ENCODE results near the gene KCNJ14.

Gene KCNJ14

DNA sequence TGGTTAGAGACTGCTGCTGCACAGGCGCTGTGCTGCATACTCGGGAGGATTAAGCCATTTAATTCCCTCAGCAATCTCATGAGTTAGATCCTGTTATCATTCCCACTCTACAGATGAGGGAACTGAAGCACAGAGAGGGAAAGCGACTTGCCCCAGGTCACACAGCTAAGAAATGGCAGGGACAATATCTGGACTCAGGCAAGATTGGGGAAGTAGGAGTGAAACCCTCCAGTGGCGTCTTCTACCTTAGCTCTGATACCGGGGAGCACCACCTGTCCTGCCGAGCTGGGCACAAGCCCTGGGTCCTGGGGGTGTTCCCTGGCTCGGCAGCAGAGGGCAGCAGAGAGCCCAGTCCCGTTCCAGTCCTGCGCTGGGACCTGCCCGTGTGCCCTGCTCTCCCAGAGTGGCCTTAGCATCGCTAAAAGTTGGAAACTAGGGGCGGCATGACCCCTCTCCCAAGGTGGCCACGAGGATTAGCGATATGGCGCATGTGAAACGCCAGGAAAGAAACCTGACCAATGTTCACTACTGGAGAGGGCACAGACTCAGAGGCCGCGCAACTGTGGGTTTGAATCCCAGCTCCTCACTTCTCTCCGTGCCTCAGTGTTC, 34.3 kb downstream of the KCNJ14 start:
- DNase-seq: peak; percentile 65 to 82

DNA sequence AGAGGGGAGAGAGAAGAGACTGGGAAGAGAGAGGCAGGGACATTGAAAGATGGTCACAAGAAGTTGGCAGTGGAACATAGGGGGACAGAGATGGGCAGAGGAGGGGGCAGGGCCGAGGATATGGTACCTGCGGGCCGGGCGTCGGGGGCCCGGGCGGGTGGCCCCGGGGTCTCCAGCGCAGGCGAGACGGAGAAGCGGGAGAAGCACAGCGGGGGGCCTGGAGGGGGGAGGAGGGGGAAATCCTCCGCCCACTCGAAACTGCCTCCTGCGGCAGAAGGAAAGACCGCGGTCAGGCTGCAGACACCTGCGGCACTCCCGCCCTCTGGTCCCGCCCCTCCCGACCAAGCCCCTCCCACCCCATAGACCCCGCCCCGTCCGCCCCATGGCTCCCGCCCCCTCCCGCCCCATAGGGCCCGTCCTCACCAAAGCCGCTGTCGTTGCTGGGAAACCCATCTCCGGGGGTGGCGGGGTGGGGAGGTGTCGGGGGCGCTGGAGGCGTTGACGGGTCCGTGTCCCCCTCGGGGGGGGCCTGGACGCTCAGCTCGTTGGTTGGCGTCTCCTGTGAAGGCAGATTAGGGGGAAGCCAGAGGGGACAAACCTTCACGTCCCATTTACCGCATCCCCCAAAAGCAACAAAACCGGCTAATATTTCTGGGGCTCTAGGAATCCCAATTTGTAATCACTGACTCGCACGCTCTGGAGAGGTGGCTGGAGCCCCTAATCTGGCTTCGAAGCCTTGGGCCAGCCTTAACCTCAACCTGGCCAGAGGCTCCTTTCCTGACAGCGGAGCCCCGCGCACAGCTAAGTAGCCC, 35.8 kb downstream of the KCNJ14 start:
- DNase-seq: peak; percentile 55 to 70

DNA sequence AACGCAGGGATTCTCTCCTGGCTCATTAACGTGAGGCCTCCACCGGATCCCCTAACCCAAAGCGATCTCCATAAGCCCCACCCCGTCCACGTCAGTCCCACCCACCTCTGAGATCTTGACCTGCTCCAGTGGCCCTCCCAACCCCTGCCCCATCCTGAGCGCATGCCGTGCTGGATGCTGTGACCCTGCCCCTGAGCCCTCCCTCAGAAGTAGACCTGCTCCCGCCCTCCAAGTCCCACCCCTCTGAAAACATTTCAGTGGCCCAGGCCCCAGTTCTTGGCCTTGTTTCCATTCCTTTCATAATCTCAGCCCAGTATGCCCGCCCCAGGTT, 36.4 kb downstream of the KCNJ14 start:
- no peak for DNase-seq

DNA sequence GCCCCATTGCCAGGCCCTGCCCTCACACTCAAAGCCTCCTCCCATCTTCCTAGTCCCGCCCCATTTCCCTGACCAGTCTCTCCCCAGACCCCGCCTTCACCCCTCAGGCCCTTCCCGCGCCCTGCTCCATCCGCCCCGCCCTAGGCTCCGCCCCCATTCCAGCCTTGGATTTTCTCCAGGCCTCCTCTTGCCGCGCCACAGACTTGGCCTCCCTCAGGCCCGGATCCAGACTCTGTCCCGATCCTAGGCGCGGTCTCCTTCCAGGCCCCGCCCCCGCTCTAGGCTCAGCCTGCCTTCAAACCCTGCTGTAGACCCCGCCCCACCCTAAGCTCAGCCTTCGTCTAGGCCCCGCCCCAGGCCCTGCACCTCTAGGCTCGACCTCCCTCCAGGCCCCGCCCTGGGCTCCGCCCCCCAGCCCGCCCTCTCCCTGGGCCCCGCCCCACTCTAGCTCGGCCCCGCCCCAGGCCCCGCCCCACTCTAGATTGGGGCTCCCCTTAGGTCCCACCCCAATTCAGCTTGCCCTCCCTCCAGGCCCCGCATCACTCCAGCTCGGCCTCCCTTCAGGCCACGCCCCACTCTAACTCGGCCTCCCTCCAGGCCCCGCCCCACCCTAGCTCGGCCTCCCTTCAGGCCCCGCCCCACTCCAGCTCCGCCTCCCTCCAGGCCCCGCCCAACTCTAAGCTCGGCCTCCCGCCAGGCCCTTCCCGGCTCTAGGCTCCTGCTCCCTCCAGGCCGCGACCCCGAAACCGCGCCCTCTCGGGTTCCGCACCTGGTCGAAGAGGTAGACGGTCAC, 37.7 kb downstream of the KCNJ14 start:
- peak; percentile 76 for DNase-seq

DNA sequence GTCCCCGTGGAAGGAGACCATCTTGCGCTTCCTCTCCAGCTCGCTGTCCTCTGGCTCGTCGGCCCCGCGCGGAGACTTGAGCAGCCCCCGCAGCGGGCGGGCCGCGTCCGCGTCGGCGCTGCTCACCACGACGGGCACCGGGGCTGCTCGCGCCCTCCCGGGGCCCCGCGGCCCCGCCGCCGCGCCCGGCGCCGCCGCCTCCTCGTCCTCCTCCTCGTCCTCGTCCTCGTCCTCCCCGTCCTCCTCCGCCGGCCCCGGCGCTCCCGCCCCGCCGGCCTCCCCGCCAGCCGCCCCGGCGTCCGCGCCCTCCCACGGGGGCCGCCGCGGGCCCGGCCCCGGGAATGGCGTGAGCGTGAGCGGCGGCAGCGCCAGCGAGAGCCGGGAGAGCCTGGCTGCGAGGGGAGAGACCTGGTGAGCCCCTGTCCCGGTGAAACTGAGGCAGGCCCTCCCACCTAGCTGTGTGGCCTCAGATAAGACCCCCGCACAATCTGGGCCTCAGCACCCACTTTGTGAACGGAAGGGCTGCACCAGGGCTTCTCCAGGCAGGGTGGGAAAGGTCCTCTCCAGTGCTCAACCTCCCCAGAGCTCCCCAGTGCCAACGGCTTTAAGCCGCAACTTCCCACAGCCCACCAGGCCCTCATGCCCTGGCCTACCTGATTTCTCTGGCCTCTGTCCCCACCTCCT, 38.5 kb downstream of the KCNJ14 start:
- no peak for DNase-seq

DNA sequence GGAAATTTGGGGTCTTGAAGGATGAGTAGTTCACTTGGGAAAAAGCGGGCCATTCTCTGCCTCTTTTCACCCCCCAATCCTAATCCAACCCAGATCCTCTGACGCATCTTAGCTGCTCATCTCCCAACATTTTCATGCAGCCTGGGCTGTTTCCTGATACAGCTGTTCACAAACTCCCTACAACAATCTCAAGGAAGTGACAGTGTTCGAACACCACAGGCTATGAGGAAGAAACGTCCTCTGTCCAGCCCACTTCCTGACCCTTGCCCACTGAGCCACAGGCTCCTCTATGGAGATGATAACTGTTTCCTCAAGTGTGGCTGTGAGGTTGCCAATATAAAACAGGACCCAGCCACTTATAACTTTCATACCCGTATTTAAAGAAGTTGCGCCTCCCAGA, 40.0 kb downstream of the KCNJ14 start:
- DNase-seq: no peak

DNA sequence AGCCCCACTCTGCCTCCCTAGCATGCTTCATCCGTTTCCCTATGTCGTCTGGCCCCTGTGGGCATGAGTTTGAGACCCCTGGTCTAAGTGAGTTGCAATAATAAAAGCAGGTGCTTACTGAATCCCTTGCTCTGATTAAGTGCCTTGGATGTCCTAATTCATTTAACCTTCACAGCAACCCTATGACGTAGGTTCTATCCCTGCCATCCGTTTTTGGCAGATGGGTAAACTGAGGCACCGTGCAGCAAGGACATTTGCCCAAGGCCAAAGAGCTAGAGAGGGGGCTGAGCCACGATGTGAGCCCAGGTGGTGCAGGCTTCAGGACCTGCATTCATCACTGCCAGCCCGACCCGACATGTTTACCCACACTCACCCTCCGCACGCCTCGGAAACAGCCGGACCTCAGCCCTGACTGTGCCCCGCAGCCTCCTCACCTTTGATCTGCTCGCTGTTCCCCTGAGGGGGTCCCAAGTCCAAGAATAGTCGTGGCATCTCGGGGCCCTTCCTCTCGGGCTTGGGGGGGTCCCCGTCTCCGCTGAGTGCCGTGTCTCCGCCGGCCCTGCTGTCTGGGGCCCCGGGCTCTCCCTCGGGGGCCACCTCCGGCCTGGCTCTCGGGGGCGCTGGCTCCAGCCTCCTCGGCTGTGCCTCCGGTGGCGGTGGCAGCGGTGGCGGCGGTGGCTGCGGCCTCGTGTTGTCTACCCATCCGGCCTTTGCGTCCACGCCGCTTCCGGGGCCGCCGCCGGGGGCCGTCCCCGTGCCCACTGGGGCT, 41.8 kb downstream of the KCNJ14 start:
- DNase-seq: no peak

DNA sequence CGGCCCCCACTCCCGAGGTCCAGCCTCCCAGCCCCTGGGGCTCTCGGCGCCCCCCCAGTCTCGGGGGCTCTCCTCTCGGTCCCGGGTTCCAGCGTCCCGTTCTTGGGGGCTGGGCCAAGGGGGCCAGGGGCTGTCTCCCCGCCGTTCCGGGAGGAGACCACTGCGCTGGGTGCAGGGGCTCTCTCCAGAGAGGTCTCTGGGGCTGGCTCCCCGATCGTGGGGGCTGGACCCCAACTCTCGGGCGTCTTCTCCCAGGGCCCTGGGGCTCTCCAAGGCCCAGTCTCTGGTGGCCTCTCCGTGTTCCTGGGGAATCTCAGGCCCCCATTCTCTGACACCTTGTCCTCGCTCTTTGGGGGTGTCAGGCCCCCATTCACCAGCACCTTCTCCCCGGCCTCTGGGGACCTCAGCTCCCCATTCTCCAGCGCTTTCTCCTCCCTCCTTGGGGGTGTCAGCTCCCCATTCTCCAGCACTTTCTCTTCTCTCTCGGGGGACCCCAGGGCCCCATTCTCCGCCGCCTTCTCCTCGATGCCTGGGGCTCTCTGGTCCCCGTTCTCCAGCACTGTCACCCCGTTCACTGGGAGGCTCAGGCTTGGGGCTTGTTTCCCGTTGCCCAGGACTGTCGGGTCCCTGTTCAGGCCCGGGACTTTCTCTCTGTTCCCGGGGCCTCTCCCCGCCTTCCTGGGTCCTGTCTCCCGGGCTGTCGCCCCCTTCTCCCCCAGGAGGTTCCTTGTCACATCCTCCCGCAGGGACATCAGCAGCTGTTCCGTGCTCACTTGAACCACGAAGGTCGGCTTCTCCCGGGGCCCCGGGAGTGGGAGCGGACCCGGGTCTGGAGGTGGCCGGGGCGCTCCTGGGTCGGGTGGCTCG, 42.6 kb downstream of the KCNJ14 start:
- DNase-seq: no peak

DNA sequence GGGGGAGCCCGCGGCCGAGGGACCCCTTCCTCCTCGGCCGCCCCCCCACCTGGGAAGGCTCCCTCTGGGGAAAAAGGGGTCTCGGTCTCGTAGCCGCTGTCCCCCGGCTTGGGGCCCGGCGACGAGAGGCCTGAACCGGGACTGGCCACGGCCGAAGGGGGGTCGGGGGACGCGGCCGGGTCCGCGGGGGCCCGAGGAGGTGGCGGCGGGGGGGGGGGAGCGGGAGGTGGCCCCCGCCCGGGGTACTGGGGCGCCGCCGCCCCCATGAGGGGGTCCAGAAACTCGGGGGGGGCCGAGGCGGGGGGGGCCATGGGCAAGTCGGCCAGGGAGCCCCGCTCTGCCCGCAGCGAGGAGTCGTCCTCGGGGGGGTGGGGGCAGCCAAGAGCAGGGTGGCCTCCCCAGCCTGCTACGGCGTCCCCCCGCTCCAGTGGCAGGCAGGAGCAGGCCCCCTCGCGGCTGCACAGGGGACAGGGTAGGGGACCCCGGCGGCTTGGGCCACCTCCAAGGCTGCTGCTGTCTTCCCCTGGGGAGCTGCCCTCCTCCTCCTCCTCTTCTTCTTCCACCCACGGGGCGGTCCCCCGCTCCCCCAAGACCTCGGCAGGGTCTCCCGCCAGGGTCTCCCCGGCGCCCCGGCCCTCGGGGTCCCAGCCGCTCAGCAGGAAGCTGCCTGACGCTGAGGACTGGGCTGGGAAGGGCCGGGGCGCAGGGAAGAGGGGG, 43.4 kb downstream of the KCNJ14 start:
- no peak for DNase-seq

DNA sequence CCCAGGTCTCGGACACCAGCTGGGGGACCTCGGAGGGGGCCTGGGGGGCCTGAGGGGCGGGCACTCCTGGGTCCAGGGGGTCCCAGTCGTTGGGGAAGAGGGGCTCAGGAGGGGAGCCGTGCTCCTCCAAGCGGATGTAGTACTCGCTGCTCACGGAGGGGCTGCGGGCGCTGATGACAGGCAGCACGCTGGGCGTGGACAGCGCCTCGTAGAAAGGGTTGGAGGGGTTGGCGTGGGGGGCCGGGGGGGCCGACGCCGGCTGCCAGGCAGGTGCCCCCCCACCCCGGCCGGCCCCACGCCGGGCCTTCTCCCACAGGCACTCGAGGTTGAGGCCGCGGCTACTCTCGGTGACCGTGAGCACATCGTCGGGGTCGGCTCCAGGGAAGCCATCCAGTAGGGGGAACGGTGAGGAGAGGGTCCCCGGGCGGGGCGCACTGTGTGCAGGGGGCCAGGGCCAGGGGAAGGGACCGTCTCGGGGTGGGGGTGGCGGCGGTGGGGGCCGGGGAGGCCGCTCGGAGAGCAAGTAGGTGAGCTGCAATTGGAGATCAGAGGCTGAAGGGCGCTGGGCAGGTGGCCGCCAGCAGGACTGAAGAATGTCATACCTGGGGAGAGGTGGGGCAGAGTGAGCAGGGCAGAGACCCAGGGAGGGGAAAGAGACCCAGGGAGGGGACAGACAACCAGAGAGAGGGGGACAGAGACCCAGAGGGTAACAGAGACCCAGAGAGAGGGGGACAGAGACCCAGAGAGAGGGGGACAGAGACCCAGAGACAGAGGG, 44.1 kb downstream of the KCNJ14 start:
- DNase-seq: no peak

DNA sequence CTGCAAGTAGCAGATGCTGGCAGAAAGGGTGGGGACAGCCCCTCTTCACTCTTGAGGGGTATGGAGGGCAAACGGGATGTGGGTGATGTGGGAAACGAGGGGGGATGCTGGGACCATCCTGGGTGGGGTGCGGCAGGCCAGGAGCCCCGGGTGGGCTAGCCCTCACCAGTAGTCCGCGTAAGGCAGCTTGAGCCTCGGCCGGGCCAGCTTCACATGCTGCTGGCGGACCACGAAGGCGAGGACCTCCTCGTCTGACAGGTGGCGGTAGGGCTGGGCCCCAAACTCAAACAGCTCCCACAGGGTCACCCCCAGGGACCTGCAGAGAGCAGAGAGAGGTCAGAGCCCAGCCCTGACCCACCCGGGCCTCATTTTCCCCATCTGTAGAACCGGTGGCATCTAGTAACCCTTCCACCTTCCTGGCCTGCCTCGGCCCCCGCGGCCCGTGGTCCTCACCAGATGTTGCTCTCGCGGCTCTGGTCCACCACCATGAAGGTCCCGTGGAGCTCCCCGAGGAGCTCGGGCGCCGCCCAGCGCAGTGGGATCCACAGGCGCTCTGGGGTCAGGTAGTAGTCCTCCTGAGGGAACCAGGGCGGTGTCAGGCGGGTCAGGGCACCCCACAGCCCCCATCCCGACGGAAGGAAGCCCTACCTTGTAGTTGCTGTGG, 45.6 kb downstream of the KCNJ14 start:
- no peak for DNase-seq

DNA sequence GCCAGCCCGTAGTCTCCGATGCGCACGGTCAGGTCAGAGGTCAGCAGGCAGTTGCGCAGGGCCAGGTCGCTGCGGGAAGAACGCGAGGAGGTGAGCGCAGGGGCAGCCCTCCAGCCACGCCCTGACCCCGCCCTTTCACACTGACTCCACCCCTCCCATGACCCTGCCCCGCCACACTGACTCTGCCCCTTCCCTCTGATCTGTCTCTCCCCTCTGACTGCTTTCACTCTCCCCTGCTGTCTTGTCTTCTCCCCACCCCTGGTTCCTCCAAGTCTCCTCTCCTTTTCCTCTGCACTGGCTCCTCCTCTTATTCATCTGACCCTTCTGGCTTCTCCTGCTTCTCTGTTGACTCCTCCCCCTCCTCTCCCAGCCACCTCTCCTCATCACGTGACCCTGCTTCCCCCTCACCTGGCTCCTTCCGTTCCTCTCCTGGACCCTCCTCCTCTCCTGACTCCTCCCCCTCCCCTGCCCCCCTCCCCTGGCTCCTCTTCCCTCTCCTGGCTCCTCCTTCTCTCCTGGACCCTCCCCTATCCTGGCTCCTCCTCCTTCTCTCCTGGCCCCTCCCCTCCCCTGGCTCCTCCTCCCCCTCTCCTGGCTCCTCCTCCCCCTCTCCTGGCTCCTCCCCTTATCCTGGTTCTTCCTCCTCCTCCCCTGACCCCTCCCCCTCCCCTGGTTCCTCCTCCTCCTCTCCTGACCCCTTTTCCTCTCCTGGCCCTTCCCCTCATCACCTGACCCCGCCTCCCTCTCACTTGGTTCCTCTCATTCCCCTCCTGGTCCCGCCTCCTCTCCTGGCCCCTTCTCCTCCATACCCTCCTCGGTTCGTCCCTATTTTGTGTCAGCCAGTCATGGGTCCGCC, 46.3 kb downstream of the KCNJ14 start:
- peak in 1 of 2 donors; percentile 73 for DNase-seq

DNA sequence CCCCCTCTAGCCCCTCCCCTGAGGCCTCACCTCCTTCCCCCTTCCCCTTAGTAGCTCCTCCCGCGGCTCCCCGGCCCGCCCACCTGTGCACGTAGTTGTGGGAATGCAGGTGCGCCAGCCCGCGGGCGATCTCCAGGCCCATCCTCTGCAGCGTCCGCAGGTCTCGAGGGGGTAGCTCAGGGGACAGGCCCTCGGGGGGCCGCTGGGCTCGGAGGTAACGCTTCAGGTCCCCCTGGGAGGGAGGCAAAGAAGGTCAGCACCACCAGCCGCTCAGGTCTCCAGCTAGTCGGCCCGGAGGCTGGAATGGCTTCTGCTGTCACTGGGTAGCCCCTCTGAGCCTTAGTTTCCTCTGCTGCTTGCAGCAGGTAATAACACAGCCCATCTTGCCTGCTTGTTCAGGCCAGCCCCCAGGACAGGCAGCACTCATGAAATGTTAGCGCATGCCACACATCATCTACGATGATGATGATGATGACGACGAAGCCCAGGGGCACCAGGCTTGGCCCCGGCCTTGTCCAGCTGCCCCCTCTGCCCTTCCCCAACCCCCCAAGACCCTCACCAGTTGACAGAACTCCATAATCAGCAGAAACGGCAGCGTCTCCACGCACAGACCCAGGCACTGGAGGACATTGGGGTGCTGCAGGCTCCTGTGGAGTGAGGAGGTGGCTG, 47.1 kb downstream of the KCNJ14 start:
- DNase-seq: peak in 1 of 2 donors; percentile 71

DNA sequence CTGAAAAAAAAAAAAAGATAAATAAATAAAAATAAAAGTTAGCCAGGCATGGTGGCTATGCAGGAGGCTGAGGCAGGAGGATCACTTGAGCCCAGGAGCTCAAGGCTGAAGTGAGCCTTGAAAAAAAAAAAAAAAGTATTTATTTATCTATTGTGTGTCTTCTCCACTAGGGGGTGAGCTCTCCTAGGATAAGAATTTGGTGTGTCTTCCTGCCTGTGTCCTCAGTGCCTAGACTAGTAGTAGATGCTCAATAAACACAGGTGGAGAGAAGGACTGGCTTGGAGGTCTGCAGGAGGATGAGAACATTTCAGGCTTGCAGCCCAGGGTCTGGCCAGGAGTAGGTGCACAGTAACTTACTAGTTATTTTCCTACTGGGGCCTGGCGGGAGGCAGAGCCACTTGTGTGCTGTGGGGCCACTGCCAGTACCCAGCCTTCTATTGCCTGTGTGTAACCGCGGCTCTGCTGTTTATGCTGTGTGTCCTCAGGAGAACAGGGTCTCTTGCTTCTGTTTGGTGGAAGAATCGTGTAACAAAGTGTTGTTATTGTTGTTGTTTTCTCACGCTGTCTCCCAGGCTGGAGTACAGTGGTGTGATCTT, 50.9 kb downstream of the KCNJ14 start:
- DNase-seq: no peak

DNA sequence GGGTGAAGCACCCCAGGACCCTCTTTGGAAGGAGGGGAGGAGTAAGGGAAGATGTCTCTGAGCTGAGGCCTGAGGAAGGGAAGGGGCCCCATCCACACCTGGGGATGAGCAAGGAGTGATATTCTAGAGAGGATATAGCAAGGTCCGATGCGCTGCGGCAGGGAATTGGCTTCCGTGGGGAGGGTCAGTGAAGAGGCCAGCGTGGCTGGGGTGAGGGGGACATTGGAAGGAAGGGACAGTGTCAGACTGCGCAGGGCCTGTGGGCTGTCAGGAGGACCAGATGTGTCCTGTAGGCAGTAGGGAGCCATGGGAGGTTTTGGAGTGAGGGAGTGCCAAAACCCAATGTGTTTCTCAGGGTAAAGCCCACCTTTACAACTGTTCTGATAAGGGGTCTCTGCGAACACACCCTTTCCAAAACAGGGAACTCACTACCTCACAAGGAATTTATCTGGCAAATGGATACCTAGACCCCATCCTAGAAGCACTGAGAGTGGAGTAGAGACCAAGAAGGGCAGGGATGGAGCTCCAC, 52.6 kb downstream of the KCNJ14 start:
- no peak for DNase-seq

DNA sequence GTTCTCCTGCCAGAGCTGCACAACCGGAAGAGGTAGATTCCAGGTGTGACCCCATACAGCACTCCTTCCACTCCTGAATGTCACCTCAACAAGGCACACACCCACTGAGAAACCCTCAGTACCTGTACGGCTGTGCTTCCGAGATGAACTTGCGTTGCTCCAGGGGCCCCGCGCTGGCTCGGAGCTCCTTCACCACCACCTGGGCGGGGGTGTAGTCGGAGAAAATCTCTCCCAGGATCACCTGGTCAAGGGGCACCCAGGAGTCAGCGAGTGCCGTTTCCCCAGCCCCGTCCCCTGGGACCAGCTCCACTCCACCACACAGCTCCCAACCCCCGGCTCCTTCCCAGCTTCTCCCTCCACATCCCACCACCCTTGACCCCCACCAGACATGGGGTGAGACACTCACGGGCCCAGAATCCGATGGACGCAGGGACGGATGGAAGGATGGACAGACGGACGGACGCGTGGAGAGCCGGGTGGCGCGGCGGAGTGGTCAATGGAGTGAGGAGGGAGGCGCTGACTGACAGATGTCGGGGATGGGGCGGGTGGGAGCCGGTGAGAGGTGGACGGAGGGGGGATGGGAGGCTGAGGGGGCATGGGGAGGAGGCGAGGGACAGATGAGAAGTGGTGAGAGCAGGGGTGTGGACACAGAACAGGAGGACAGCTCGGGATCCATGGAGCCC, 53.5 kb downstream of the KCNJ14 start:
- DNase-seq: no peak
